GM19438 (cell line): ENCODE data around the gene LUM.
"Not testable (repeated sequence)": the region's sequence is repeated elsewhere in the genome, so short reads cannot be mapped to it uniquely, and the experiment has no call there.

Source experiments
- ATAC-seq: cut with Tn5 transposase; IDR thresholded peaks from one replicate; pipeline ENCODE4 v1.9.1; 2021; ENCODE audit warnings: low read depth; ENCODE audit not compliant: unreplicated experiment

LUM gene

DNA sequence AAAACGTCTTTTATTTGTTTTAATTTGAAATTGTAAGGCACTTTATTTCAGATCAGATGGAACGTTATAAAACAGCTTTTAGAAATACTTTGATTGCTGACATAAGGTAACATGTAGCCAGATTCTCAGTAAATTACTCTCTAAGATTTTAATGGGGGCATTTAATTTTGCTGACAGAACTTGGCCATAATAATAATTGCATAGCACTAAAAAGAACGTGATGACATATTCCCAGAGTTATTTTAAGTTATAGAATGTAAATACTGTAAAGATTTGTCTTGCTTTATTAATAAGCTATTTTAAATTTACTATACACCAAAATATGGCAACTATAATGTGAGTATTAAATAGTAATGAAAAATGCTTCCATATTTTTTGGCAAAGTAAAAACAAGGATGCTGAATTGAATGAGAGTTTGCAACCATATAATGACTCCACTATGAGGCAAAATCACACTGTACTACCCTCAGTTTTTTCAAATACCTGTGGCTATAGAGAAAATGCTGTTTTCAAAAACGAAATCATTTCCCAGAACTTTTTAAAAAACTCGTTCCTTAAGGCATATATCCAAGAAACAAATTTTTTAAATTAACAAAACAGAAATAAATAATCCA, 876 bp downstream of the LUM start:
- no peak for ATAC-seq

GRCh38 chr12:91109581-91110310, 1.5 kb downstream of the LUM start:
- no peak for ATAC-seq

DNA sequence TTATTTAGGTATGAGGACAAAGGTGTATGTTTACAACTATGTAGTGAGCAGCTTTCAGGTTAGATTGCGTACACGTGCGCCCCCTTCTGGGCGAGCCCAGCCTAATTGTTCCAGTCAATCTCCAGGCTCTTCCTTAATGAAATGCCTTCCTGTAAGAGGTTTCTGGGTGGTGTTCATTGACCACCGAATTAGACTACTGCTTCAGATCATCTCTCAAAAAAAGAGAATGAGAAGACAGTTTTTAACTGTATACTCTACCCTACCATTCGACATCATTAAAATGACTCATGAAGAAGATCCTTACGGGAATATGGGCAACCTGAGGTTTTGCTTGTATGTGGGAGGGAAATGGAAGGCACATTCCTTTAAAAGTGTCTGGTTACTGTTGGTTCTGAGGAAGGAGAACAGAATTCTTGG, 2.1 kb downstream of the LUM start:
- peak; percentile 63 for ATAC-seq

GRCh38 chr12:91108196-91108755, 3.0 kb downstream of the LUM start:
- no peak for ATAC-seq

- ATAC-seq = no peak
These were observed 5.0 kb downstream of the LUM start for GRCh38 chr12:91106283-91106682.

DNA sequence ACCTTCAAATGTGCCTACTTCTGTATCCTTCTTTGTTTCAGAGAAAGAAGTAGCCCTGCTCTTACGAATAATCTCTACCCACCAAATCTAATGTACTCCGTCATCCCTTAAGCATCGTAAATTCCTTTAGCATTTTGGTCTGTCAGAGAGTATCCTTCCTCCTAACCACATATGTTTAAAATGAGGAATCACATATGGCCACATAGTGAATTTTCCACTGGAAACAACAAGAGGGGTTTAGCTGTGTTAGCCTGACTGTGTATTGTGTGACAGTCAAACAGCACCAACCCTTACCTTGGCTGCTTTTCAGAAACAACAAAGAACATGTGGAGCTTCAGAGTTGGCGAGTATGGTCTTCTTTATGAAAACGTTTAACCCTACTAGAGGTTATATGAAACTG, 5.5 kb downstream of the LUM start:
- no peak for ATAC-seq

DNA sequence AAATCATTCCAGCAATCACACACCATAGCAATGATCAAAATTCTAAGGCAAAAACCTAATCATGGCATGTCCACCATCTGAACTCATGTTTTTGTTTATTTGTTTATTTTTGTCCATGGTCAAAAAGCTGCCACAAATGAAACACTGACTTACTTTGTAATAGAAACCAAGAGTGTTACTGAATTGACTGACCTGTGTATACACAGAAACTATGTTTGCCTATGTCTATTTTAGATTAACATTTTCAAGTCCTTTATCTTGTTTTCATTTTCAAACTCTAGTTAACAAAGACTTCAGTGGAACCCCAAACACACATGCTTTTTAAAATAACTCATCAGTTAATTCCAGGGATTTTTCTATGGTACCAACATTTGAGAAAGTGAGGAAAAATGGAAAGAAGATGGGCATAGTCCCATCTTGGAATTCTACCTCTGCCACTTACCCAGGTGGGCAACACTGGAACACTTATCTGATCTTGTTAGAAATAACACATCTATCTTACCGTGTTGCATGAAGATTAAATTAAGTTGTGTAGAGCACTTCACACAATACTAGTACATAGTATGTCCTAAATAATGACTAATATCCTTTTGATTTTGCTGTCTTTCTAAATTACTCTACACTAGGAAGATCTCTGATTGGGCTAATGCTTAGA, 6.4 kb downstream of the LUM start:
- ATAC-seq = peak; percentile 52

- no peak for ATAC-seq
These were observed 7.7 kb downstream of the LUM start for GRCh38 chr12:91103624-91104023.

DNA sequence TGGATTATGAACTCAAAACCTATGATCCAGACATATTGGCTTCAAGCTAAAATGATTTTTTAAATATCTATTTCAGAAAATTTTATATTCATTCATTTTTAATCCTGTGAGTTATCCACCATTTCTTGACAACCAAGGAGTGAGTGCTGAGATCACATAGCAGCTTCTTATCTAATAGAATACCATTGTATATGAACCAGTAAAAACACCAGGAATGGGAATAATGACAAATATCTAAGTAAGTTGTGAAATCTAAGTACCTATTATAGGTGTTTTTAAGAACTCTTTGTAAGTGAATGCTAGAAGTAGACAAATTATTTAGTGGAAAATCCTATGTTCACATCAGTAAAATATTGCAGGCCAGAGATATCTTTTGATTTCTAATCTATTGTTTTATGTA, 8.2 kb downstream of the LUM start:
- no peak for ATAC-seq

DNA sequence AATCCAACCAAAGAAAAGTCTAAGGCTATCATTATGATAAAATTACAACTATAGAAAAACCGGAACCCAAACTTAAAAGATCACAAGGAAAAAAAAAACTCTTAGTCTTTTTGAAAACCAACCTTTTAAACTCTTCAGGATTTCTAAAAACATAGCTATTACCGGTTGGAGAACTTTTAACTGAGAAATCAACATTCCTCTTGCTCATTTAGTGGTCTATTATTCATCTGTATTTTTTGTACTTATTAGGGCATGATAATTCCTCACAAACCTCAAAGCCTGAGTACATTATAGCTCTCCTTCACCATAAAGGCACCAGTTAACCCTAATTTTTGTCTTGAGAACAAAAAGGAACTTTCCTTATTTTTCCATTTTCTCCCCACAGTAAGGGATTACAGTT, 10.4 kb downstream of the LUM start:
- no peak for ATAC-seq

DNA sequence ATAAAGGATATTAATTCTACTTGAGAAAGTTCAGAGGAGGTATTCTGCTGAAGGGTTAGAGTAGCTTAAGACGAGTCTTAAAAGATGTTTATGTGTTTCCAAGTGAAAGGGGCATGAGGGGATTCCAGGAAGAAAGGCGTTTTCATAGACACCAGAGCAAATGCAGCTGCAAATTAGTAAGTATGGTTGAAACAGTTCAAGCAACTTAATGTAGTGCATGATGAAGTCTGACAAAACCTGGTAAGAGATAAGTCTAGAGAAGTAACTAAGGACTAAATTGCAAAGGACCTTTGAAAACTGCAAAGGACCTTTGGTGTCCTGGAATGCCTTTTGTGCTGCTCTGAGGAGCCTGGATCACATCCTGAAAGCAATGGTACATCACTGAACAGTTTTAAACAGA, 11.5 kb downstream of the LUM start:
- ATAC-seq = no peak

DNA sequence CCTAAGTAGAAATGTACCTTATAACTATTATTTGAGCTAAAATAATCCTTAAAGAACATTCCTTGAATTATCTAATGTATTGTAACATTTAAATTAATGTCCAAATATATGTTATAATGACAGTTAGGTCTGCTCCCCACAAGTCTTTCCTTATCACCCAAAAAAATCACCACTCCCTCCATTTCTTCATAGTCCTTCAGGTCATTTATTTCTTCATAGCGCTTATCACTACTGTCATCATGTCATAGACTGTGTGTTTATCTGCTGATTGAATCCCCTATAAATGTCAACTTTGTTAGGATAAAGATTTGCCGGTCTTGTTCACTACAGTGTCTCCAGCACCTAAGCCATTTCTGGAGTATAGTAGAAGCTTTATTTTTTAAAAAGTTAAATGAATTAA, 12.0 kb downstream of the LUM start:
- no peak for ATAC-seq

GRCh38 chr12:91098941-91099340, 12.4 kb downstream of the LUM start:
- ATAC-seq = no peak

DNA sequence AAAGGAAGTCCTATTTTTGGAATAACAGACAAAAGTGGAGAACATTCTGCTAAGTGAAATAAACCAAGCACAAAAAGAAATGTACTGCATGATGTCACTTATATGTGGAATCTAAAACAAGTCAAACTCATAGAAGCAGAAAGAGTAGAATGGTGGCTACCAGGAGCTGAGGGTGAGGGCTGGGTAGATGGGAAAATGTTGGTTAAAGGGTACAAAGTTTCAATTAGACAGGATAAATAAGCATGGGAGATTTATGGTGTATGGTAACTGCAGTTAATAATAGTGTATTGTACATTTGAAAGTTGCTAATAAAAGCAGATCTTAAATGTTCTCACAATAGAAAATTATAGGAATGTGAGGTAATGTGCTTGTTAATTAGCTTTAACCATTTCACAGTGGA, 12.8 kb downstream of the LUM start:
- ATAC-seq = no peak

DNA sequence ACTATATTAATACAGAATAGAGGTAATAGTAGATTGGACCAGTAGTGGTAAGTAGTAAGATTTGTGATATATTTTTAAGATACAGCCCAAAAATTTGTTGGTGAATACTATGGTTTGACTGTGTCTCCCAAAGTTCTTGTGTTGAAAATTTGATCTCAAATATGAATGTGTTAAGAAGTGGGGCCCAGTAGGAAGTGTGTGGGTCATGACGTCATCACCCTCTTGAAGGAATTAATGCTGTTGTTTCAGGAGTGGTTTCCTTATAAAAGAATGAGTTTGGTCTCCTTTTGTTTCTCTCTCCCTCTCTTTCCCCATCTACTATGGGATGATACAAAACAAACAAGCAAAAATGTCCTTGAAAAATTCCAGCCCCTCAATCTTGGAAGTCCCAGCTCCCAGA, 16.3 kb downstream of the LUM start:
- ATAC-seq = no peak

DNA sequence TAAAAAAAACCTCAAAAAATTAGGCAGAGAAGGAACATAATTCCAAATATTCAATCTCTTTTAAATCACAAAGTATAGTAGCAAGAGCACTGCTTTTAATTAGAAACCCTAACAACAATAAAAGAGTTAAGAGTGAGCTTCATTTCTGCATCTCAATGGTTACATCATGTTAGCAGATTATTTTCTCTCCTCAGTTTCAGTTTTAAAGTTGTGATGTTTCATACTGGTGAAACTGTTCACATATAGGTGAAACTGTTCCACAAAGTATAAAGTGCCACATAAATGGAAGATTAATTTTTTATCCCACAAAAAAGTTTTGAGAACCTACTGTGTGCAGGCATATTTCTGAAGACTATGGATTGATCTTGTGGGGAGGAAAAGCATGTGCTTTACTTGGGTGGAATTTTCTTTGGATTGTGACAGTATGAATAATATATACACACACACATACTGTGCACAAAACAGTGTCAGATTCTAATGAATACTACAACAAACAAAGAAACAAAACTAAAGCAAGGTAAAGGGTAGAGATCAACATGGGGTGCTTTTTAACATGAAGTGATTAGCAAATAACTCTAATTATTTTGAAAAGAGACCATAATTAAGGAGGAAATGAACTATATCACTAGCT, 17.1 kb downstream of the LUM start:
- no peak for ATAC-seq

DNA sequence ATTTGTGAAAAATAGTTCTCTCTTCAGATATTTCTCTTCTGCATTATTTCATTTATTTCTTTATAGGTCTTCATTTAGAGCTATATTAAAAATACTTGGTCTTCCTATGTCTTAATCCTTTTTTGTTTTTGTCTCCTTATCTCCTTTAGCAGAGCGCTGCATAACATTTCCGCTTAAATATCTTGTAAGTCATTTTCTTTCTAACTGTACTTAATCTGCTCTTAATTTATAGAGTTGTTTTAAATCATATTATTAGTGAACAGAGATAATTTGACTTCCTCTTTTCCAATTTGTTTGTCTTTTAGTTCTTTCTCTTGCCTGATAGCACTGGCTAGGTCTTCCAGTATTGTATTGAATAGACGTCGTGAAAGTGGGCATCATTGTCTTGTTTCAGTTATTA, 18.0 kb downstream of the LUM start:
- no peak for ATAC-seq

DNA sequence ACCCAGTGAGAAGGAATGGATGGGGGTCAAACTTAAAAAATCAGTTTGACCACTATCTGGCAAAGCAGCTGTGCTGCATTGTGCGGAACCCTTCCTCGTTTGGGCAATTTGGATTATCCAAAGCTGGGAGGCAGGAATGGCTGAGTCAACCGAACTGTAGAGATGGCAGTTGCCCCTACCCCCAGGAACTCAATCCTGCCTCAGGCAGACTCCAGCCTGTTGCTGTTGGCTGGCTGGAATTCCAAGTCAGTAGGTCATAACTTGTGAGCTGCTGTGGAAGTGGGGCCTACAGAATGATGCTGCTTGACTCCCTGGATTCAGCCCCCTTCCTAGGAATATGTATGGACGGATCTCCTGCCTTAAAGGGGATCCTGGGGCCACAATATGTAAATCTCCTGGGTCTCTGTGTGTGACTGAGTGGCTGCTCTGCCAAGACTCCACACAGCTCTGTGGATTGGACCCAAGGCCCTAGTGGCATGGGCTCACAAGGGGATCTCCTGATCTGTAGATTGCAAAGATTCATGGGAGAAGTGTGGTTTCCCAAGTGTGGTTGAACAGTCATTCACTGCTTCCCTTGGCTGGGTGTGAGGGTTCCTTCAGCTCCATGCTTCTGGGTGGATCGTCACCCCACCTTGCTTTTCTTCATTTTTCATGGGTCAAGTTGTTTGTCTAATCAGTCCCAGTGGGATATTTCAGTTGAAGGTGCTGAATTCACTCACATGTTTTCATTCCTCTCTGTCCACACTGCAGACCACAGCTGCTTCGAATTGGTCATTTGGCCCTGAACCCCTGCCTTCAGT, 19.2 kb downstream of the LUM start:
- no peak for ATAC-seq

DNA sequence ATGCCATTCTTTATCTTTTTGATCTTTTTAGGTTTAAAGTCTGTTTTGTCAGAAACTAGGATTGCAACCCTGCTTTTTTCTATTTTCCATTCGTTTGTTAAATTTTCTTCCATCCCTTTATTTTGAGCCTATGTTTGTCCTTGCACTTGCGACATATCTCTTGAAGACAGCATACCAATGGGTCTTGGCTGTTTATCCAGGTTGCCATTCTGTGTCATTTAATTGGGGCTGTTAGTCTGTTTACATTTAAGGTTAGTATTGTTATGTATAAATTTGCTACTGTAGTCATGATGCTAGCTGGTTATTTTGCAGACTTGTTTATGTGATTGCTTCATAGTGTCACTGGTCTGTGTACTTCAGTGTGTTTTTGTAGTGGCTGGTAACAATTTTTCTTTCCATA, 21.3 kb downstream of the LUM start:
- ATAC-seq = not testable (repeated sequence)

DNA sequence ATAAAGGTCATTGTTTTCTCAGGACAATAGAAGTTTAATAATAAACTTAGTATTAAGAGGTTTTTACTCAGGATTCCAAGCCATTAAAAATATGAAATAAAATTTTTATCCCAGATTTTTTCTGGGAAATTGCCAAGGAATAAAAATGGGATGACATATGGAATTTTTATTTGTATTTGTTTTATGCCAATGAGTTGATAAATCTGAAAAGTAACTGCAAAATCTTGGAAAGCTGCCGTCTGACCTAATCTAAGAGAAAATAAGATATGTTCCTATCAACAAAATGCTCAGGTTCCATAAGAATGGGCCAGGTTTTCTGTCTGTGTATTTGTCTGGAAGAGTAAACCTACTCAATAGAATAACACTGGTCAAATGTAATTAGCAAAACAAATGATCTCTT, 31.3 kb downstream of the LUM start:
- no peak for ATAC-seq
